ENCODE results near the gene GBP1.
A peak's percentile ranks its signal among the peaks of the same experiment; 100 is the strongest.

Gene GBP1

GRCh38 chr1:89065079-89065868 is at the start of gene GBP1:
Gene GBP1, minus strand, starts transcription at chr1:89065208. Its CDS starts 1,974 bp downstream, at chr1:89063234.
- TF ChIP-seq CTCF (IDR thresholded peaks at IDR 0.05; ENCODE audit: low read depth, low read length) = no peak
- peak within 1 kb of the TSS; percentile 77 for H3K4me3 ChIP-seq (ENCODE audit: low read depth, low read length)

GRCh38 chr1:89114662-89115061 is 49.7 kb upstream of the GBP1 start:
- TF ChIP-seq CTCF (IDR thresholded peaks at IDR 0.05; ENCODE audit: low read depth, low read length) = no peak

GRCh38 chr1:89112871-89113613 is 48.0 kb upstream of the GBP1 start:
- no peak overlapping the region for H3K4me3 ChIP-seq (ENCODE audit: low read depth, low read length)
- TF ChIP-seq CTCF (IDR thresholded peaks at IDR 0.05; ENCODE audit: low read depth, low read length) = no peak

More at GRCh38 chr1:89114662-89115061, 49.7 kb upstream of the GBP1 start:
- H3K4me3 ChIP-seq (ENCODE audit: low read depth, low read length) = no peak overlapping the region

GRCh38 chr1:89104687-89105086 is 39.7 kb upstream of the GBP1 start:
- no peak for TF ChIP-seq CTCF (IDR thresholded peaks at IDR 0.05; ENCODE audit: low read depth, low read length)
- H3K4me3 ChIP-seq (ENCODE audit: low read depth, low read length) = no peak overlapping the region

- no peak overlapping the region for H3K4me3 ChIP-seq (ENCODE audit: low read depth, low read length)
- TF ChIP-seq CTCF (IDR thresholded peaks at IDR 0.05; ENCODE audit: low read depth, low read length) = no peak
Observed at GRCh38 chr1:89104147-89104546, 39.1 kb upstream of the GBP1 start.

GRCh38 chr1:89102021-89102420 is 37.0 kb upstream of the GBP1 start:
- H3K4me3 ChIP-seq (ENCODE audit: low read depth, low read length) = no peak overlapping the region
- TF ChIP-seq CTCF (IDR thresholded peaks at IDR 0.05; ENCODE audit: low read depth, low read length) = no peak

- TF ChIP-seq CTCF (IDR thresholded peaks at IDR 0.05; ENCODE audit: low read depth, low read length) = no peak
Observed at GRCh38 chr1:89100412-89100811, 35.4 kb upstream of the GBP1 start.

More at GRCh38 chr1:89100412-89100811, 35.4 kb upstream of the GBP1 start:
- H3K4me3 ChIP-seq (ENCODE audit: low read depth, low read length) = no peak overlapping the region

Data from WI38 (cell line).